GM18858 (cell line): ENCODE results near the gene C20orf173.
A peak's percentile ranks its signal among the peaks of the same experiment; 100 is the strongest.
"Not testable (repeated sequence)": the region's sequence is repeated elsewhere in the genome, so short reads cannot be mapped to it uniquely, and the experiment has no call there.

Experiments used
- ATAC-seq: cut with Tn5 transposase; IDR thresholded peaks from one replicate; pipeline ENCODE4 v1.9.1; 2021; ENCODE audit not compliant: unreplicated experiment

Gene C20orf173

GRCh38 chr20:35547329-35547728, 17.9 kb upstream of the C20orf173 start:
- no peak for ATAC-seq

DNA sequence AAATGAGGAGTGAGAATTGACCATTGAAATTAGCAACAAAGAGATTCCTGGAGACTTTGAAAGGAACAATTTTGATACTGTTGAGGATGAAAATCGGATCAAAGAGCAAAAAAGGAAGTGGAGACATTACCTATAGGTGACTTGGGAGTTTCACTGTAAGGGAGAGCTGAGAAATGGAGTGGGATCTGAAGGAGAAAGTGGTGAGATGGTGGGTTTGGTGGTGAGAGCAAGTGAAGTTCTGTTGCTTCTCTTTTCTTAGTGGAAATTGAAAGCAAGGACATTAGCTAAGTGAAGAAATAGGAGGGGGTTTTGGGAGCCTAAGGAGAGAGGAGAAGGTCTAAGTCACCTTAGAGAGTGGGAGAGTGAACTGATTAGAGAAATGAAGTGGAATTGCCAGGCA, 16.7 kb upstream of the C20orf173 start:
- no peak for ATAC-seq

DNA sequence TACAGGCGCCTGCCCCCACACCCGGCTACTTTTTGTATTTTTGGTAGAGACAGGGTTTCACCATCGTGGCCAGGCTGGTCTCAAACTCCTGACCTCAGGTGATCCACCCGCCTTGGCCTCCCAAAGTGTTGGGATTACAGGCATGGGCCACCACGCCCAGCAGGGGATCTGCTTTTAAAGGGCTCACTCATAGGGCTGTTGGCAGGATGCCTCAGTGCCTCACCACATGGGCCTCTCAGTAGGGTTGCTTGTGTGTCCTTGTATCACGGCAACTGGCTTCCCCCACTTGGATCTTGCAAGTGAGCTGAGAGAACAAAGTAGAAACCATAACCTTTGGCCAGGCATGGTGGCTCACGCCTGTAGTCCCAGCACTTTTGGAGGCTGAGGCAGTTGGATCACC, 15.5 kb upstream of the C20orf173 start:
- not testable (repeated sequence) for ATAC-seq

DNA sequence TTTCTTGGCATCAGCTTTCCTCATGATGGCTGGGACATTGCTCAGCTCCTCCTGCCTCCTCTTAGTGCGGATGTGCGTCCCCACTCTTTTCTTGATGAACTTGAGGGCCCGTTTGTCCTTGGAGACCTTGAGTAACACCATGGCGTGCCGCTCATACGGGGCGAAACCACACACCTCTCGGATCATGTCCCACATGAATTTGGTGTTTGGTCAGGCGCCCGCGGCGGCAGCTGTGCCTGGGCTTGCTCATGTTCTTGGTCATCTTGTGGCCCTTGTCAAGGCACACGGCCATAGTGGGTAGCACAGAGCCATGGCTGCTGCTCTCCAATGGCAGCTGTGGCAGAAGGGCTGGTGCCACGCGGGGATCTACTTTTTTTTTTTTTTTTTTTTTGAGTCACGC, 15.0 kb upstream of the C20orf173 start:
- ATAC-seq, result no peak

DNA sequence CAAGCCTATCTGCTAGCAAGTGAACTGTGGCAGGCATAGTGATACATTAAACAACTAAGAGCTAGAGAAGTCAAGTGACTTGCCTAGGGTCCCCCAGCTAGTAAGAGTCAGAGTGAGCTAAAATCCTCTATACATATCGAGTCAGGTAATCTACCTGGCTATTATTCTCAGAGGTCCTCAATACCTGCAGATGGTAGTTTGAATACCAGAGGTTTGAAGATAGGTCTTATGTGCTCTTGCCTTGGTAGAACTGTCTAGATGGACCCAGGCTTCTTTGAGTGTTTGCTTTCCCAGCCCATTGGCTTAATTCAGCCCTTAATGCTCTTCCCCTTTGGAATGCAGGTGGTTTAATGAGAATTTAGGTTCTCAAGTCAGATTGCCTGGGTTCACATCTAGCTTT, 13.5 kb upstream of the C20orf173 start:
- ATAC-seq, result no peak

DNA sequence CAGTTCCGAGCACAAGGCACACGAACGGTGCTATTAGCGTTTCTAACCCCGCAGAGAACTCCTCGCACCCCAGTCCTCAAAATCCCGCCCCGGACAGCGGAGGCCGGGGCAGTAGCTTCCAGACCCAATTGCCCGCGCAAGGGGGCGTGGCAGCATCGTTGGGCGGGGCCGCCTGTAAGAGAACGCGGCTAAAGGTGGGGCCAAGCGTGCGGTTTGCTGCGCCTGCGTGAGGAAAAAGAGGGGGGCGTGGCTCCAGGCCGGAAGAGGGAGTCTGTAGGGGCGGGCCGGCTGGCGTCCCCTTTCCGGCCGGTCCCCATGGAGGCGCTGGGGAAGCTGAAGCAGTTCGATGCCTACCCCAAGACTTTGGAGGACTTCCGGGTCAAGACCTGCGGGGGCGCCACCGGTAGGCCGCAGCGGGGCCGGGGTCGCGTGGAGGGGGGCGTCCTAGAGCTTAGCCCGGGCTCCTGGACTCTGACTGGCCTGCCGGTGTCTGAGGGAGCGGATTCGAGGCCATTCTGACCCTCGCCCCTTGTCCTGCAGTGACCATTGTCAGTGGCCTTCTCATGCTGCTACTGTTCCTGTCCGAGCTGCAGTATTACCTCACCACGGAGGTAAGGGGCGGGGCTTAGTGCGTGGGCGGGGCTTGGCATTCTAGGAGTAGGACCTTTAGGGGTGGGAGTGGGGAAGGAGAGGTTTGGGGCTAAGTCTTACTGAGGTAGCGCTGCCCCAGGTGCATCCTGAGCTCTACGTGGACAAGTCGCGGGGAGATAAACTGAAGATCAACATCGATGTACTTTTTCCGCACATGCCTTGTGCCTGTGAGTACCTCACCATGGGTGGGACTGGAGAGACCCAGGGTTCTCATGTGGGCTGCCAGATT, 12.6 kb upstream of the C20orf173 start, which contains the start of gene ERGIC3:
Gene ERGIC3 (plus strand): TSS at position 296 of the 880 bp plus-strand sequence. CDS start 20 bp downstream, at position 316.
- ATAC-seq, result peak; percentile 71

DNA sequence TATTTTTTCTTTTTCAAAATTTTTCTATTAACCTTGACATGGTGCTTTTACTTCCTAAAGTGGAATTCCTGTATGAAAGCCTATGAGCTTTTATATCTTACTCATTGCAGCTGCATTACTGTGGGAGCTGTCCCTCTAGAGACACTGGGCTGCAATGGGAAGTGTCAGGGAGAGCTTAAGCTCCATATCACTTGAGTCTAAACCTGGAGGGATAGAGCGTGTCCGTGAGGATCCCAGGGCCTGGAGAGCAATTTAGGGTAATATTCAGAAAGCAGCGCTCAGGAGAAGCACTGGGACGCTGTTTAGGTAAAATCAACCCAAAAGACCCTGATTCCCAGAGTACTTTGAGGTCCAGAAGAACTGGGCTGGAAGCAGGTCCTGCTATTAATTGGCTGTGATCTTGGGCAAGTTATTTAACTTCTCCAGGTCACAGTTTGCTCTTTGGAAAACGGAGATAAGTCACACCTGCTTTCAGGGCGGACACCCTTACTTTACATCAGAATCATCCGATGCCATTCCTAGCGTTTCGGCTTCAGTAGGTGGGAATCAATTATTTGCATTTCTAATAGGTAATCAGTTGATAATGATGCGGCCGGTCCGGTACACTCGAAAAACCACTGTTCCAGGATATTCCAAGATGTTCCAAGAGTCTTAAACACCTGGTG, 11.8 kb upstream of the C20orf173 start:
- no peak for ATAC-seq

DNA sequence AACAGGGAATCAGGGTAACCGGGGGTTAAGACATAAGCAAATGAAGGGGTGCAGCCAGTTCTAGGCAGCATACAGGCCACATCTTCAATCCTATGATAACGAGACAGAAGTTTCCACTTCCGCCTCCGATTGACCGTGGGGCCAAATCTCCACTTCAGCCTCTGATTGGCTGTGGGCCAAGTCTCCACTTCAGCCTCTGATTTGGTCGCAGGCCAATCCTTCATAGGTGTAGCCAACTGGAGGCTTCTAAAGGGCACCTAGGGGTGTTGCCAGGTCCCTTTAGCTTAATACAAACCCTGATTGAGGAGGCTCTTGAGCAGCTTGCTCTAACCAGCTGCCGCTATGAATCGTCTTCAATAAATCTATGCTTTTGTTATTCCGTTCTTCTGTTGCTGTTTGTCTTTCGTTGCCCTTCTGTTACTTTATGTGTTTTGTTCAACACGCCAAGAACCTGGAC, 10.3 kb upstream of the C20orf173 start:
- no peak for ATAC-seq

DNA sequence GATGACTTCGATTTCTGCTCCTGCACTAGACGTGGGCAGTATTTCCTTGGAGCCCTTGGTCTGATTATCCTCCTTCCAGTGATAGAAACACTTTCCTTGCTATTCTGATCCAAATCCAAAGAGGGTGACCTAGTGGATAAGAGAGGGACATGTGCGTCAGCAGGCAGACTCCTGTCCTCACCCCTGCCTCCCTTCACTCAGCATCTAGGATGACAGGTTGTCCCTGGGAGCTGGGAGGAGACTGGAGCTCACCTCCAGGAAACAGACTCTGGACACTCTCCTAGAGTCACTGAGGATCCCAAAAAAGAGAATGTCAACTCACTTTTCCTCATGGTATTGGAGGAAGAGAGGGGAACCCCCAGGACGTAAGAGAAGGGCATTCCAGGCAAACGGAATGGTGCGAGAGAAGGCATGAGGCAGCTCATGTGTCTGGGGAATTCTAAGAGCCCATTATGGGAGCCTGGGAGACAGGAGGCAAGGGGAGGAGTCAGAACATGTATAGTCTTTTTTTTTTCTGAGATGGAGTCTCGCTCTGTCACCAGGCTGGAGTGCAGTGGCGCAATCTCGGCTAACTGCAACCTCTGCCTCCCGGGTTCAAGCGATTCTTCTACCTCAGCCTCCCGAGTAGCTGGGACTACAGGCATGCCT, 2.2 kb downstream of the C20orf173 start:
- no peak for ATAC-seq

DNA sequence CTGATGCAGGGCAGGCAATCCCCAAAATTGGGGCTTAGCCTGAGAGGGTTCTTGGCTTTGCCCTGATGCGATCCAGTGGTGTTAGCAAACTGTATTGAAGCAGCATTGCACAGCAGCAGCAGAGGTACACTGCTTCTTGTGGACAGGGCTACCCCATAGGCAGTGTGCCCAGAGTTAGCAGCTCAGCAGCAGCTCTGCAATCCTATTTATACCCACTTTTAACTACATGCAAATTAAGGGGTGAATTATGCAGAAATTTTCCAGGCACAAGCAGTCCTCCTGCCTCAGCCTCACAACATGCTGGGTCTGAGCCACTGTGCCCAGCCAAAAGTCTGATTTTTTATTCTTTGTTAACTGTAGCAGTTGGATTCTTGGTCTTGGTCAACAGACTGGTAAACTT, 3.8 kb downstream of the C20orf173 start:
- no peak for ATAC-seq

- no peak for ATAC-seq
Observed at GRCh38 chr20:35523298-35523888, 6.1 kb downstream of the C20orf173 start.

- no peak for ATAC-seq
Observed at GRCh38 chr20:35518955-35519354, 10.5 kb downstream of the C20orf173 start.

GRCh38 chr20:35517767-35518166, 11.7 kb downstream of the C20orf173 start:
- not testable (repeated sequence) for ATAC-seq

DNA sequence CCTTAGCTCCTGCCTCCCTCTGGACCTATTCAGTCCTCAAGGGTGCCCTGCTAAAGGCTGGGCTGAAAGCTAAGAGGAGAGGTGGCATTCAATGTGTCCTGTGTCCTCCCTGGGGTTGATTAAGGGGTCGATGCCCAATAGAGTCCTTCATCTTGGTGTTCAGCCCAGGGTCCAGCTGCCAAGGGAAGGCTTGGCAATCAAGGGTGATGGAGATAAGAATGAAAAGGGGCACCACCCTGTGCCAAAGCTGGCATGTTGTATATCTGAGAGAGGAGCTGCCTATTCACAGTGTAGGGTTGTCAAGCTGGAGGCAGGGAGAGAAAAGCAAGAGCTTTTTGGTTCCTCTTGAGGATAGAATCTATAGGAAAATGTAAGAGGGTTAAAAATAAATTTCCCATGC, 12.3 kb downstream of the C20orf173 start:
- ATAC-seq, result no peak

DNA sequence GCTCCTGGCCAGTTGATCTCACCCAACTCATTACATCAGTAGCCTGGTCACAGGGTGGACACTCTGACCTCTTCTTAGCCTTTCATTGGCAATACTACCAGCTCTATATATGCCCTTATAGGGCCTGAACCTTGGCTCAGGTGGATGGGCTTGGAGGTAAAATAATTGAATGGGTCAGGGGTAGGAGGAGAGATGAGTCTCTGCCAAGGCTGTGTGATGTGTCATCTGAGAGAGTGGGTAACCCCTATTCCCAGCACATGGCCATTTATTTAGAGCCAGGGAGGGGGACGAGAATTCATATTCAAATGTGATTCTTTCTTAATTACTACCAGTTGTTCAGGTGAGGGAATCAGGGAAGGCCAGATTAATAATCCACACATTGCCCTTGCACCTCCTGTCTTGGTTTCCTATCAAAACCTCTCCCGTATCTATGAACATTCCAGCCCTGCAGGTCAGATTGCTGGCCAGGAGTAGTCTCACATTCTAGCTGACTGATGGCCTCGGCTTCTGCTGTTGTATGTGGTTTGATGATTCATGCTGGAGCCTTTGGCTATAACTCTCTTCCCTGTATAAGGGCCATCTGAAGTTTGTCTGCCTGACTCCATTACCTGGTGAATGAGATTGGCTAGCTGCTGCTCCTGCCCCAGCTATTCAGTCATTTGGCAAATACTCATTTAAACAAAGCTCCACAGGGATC, 13.4 kb downstream of the C20orf173 start:
- ATAC-seq, result no peak

GRCh38 chr20:35515341-35515740, 14.1 kb downstream of the C20orf173 start:
- ATAC-seq, result no peak

DNA sequence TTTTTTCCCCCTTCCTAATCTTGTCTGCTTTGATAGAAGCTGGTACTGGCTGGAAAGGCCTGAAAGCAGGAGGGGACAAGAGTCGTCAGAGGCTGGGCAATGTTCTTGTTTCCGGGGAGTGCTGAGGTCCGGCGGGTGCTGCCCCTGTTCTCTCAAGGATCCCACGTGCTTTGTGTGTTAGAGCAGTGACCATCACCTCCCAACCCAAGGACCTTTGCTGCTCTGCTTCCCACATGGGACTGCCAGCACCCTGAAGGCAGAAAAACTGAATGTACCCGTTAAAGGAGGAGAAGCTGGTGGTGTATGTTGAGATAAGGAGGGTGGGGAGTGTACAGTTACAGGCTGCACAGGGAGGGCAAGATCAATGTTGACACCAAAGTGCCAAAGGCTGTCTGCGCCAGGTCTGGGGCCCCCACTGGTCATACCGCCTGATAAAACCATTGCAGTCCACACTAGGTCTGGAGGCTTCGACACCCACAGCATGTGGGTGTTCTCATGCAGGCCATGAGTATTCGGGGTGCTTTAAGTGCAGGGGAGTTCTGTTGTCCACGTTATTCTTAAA, 15.0 kb downstream of the C20orf173 start:
- no peak for ATAC-seq

DNA sequence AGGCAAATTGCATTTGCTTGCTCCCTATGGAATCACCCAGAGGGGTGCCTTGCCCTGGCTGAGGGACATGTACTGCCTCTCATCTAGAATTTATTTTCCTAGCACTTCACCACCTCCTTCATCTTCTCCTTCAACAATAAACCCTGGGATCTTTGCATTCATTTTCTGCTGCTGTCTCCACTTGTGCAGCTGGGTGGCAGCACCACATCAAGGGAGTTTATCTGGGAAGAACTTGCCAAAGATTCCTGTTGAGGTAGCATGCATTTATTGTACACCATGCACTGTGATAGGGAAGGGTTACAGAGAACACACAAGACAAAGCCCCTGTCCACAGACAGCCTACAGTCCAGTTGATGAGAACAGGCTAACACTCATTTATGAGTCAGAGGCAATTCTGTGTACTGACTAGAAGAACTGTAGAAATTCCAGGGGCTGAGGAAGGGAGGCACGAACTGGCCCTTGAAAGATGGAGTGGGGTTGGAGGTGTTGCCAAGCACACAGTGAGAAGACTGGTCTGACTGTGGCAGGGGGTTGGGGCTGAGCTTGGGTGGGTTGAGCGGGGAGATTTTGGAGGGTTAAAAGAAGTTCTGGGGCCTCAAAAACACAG, 17.5 kb downstream of the C20orf173 start:
- ATAC-seq, result no peak

- no peak for ATAC-seq
Observed at GRCh38 chr20:35510951-35511735, 18.3 kb downstream of the C20orf173 start.
